ENCODE measurements around the gene CROCC.

- TF ChIP-seq SNAI2 (CRISPR knock-in tag; IDR thresholded peaks at IDR 0.05) (no peak), GLIS3 (CRISPR knock-in tag; IDR thresholded peaks at IDR 0.05) (no peak), OSR1 (CRISPR knock-in tag; IDR thresholded peaks at IDR 0.05) (no peak), POU6F1 (CRISPR knock-in tag; IDR thresholded peaks at IDR 0.05; ENCODE audit: borderline replicate concordance, low read depth) (no peak), ARNTL (CRISPR knock-in tag; IDR thresholded peaks at IDR 0.05; ENCODE audit: borderline replicate concordance, low read depth) (no peak), CSRNP3 (CRISPR knock-in tag; IDR thresholded peaks at IDR 0.05) (no peak), TSHZ2 (CRISPR knock-in tag; IDR thresholded peaks at IDR 0.05) (no peak), PPARA (CRISPR knock-in tag; IDR thresholded peaks at IDR 0.05; ENCODE audit: borderline replicate concordance) (no peak), PATZ1 (CRISPR knock-in tag; IDR thresholded peaks at IDR 0.05; ENCODE audit: borderline replicate concordance) (no peak), ZNF8 (CRISPR knock-in tag; IDR thresholded peaks at IDR 0.05) (no peak), ZNF70 (CRISPR knock-in tag; IDR thresholded peaks at IDR 0.05) (no peak), RARB (CRISPR knock-in tag; IDR thresholded peaks at IDR 0.05) (no peak)
Observed at GRCh38 chr1:16978139-16978538, 56.4 kb downstream of the CROCC start.

Data from SK-N-SH treated with all-trans-retinoic acid at 6 μM for 48 hours (cell line).